Measurements from ENCODE around the gene NOS3.

DNA sequence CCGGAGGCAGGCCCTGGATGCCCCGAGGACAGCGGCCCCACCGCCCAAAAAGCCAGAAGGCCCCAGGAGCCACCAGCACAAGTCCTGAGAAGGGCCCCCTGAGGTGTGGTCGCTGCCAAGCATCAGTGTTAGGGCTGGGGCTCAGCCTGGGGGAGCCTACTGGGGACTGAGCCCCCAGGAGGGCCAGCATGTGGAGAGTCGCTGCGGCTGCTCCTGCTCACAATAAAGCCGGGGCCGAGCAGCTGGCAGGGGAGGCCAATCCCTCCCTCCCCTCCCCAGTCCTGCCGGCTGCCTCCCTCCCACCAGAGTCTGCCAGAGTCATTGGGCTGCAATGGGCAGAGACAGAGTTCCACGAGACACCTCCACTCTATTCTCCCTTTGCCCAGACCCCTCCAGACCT lies 54.4 kb downstream of the NOS3 start:
- TF ChIP-seq CTCF (conservative IDR thresholded peaks at IDR 0.05) (no peak), EZH2 (IDR thresholded peaks at IDR 0.05; ENCODE audit: low read depth) (no peak)

Measured in PC-9 (cell line).